Smooth muscle cell of the brain vasculature (primary cell): ENCODE data around the gene EXOSC2.
"Not testable (repeated sequence)": the region's sequence is repeated elsewhere in the genome, so short reads cannot be mapped to it uniquely, and the experiment has no call there.

Experiments
- DNase-seq: peaks from one replicate; pipeline ENCODE4 v3.0.0-alpha.2; 2012; ENCODE audit warnings: low read depth, low spot score

Gene EXOSC2

DNA sequence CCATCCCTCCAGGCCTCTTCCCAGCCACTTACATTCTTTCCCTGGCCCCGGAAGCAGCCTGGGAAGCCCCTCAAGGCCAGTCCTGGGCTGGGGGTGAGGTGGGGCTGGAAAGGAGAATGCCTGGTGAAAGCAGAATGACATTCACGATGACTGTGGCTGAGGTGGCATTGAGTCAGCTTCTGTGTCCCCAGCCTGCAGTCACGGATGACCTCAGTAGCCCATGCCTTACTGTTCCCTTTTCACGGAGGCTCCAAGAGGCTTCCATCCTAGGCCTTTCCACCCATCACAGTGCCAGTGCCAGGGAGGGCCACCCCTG is 26.5 kb upstream of the EXOSC2 start:
- DNase-seq, result no peak

DNA sequence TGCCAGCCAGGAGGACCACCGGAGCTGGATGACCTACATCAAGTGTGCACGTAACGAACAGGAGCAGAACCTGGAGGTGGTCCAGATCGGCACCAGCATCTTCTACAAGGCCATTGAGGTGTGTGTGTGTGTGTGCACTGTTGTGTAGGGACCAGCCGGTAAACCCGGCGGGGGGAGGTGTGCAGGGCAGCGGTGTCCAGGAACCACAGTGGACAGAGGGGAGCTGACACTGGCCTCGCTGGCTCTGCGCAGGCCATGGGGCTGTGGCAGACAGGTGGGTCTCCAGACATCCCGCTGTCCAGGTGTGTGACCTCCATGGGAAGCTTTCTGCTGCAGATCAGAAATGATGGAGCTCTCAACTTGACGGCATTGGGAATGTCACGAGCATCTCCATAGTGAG is 25.4 kb upstream of the EXOSC2 start:
- DNase-seq, result no peak

DNA sequence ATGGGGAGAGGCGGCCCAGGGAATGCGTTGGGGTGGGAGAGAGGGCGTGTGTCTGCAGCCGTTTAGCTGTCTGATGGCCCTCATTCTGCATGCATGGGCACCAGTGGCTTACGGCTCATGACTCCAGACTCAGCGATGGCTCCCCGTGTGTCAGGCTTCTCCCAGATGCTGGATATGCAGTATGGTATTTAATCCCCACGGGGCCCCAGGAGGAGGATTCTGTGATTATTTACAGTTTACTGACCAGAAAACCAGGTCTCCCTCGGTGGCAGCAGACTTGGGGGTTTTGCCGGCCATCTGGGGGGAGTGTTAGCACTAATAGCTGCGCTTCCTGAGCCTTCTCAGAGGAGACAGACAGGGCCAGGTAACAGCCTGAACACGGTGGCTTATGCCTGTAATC is 24.9 kb upstream of the EXOSC2 start:
- DNase-seq, result no peak

DNA sequence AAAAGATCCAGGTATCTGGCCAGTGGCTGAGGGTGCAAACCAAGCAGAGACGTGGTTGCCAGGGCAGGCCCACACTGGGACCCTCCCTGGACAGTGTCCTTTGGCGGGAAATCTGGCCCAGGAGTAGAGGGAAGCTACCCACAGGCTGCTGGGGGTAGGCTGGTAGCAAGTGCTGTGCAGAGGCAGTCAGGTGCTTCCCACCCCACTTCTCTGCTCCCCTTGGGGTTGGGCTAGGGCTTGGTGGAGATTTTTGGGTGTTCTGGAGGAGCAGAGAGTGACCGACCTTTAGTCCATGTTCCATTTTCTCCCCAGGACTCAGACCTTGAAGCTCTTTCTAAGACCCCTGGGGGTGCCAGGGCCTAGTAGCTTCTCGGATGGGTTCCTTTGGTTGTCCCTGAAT is 23.6 kb upstream of the EXOSC2 start:
- DNase-seq, result no peak

DNA sequence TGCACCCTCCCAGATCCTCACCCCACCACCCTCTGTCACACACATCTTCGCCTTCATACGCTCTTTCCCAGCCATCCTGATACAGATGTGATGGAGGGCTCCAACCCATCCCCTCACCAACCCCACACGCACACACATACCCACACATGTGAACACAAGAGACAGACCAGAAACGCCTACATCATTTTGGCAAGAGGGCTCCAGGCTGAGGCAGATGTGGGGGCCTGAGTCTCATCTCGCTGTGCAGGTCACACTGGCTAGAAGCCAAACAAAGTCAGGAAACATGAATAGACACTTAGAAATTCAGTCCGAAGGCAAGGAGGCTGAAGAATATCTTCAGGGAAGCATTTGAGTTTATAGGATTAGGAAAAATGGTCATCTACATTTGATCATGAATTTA is 22.9 kb upstream of the EXOSC2 start:
- no peak for DNase-seq

DNA sequence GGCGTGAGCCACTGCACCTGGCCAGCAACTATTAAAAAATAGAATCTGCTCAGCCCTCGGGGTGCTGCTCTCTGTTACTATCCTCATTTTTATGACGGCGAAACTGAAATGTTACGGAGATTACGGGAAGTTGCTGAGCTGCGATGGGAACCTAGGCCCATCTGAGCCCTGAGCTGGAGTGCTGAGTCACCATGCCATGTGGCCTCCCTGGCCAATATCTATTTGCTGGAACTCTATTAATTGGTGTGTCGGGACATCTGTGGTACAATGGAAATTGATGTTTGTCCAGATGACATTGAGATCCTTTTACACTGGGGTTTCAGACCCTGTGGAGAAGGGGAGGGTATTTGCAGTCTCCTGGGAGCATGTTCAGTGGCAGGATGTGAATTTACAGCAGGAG is 21.1 kb upstream of the EXOSC2 start:
- no peak for DNase-seq

DNA sequence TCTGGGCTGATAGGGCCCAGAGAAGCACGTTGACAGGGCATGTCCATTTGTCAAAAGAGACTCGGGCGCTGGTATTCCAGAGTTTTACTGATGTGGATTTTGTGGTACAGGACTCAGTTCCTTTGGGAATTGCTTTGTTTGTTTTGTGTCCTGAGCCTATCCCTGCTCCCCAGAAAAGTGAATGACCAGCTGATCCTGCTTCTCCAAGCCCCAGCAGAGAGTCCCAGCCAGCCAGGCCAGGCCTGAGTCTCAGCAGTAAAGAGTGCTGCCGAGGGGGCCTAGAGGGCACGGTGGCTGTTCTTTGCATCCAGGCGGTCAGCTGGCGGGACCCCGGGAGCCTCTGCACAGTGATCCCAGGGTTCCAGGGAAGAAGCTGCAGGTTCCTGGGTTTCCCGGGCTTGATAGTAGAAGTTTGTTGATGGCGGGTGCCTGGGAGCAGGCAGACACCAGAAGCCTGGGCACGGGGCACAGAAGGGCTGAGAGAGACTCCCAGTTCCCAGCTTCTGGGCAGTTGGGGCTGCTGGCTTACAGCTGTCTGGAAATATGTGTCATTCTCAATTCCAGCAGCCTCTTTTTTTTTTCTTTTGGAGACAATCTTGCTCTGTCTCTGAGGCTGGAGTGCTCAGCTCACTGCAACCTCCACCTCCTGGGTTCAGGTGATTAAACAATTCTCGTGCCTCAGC is 20.5 kb upstream of the EXOSC2 start:
- DNase-seq, result no peak

DNA sequence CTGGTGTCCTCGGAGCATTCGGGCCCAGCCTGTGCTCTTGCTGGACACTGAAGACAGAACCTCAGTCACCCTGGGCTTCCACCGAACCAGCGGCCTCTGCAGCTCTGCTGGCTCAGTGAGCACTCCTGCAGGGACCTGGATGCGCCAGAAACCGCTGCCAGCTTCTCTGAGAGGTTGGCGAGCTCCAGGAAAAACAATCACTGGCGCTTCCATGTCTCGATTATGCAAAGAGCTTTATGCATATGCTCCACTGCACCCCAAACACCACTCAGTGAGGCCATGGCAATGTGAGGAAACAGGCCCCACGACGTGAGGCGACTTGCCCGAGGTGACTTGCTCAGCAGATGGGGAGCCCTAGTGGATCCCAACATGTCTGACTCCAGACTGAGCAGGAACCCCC is 18.2 kb upstream of the EXOSC2 start:
- DNase-seq, result no peak

DNA sequence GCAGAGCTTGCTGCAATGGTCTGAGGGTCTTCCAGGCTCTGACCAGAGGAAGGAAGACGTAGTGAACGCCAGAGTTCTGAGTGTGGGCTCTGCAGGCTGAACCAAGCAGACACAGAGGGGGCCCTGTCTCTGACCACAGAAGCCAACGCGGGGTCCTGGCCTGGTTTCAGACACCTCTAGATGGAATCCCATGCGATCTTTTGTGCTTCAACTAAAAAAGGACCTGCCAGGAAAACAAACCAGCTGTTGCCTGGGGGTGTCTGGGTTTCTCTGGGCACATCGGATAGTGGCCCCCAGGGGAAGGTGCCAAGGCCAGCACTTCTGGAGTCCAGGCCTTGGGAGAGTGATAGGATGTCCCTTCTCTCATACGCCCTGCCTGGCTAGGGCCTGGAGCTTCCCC is 16.3 kb upstream of the EXOSC2 start:
- no peak for DNase-seq

DNA sequence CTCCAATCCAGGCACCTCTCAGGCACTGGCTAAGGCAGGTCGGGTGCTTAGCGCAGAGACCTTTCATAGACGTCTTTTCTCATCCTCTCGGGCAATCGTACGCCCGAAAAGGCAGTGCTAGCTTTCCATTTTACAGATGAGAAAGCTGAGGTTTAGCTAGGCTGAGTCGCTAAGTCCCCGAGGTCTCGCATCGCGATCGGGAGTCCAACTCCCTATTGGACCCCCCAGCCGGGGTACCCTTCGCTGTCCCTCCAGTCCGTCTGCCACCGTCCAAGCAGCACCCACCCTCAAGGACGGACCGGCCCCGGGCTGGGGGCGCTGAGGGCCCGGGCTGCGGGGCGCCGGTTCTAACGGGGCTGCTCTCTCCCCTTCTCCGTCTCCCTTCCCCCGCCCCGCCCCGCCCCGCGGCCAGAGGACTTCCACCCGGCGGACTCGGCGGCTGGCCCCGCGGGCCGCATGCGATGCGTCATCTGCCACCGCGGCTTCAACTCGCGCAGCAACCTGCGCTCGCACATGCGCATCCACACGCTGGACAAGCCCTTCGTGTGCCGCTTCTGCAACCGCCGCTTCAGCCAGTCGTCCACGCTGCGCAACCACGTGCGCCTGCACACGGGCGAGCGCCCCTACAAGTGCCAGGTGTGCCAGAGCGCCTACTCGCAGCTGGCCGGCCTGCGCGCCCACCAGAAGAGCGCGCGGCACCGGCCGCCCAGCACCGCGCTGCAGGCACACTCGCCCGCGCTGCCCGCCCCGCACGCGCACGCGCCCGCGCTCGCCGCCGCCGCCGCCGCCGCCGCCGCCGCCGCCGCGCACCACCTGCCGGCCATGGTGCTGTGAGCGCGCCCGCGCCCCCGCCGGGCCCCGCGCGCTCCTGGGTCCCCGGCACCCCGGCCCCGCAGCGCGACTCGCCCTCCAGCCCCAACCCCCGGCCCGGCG is 12.5 kb upstream of the EXOSC2 start:
- no peak for DNase-seq

DNA sequence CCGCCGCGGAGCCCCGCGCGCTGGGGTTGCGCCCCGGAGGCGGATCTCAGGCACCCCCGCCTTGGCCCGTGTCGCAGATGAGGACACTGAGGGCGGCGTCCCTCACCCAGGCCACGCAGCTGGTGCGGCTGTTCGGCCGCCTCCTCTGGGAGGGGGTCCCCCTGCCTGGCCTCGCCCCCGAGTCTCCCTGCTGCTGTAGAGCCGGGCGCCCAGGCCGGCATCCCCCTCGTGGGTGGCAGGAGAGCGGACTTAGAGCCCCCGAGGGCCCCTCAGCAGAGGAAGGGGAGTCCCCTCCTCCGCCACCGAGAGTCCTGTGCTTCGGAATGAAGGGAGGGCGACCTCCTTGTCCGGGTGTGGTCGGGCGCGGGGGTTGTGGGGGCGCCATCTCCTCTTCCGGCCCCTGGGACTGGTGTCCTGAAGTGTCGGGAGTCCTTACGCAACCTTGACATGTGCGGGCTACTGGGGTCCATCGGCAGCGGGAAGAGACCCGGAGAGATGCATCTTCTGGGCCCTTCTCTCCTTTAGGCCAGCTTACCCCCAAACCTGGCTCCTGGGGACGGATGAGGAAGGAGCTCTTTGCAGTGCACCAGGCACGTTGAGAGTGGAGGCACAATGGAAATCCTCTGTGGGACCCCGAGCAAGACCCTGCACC is 11.7 kb upstream of the EXOSC2 start:
- no peak for DNase-seq

DNA sequence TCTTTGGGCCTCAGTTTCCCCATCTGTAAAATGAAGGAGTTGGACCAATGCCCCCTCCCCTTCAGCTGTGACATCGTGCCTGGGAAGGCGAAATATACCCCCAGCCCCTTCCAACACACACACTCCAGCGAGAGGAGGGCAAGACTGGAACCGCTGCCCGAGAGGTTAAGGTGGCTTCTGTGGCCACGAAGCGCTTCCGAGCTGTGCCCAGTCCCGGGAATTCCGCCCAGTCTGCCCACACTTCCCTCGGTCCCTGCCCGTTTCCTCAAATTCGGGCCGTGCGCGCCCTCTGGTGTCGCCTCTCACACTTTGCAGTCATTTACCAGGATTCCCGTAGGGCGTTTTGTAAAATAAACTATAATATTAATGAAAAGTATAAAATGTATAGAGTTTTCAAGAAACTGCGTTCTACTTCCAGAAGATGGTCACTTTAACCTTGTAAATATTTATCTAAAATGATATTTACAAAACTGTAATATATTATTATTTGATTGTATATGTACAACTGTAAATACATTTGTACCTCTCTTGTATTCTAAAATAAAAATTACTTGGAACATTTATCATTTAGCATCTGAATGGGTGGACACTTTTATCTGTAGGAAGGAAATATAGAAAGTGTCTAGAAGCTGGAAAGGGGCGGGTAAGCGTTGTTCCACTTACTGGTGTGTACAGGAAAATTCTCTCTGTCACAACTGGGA is 11.0 kb upstream of the EXOSC2 start:
- DNase-seq, result no peak

DNA sequence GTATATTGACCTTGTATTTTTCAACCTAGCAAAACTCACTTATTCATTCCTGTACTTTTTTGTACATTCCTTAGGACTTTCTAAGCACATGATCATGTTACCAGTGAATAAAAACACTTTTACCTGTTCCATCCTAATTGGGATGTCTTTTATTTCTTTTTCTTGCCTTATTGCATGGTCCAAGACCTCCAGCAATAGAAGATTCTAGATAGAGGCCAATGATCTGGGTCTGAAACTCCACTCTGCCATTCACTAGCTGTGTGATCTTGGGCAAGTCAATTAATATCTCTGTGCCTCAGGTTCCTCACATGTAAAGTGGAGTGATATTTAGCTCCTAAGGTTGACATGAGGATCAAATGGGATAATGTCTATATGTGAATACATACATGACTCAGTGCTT is 8.5 kb upstream of the EXOSC2 start:
- DNase-seq, result no peak

DNA sequence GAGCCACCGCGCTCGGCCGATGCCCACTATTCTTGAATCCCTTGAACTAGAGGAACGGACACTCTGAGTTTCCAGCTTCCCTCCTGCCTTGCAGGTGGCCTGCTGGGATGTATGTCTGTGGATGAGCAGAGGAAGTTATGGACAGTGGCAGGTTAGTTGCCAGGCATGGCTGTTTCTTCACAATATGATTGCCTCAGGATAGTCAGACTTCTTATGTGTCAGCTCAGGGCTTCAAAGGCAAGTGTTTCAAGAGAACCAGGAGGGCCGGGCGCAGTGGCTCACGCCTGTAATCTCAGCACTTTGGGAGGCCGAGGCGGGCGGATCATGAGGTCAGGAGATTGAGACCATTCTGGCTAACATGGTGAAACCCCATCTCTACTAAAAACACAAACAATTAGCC is 7.6 kb upstream of the EXOSC2 start:
- not testable (repeated sequence) for DNase-seq

DNA sequence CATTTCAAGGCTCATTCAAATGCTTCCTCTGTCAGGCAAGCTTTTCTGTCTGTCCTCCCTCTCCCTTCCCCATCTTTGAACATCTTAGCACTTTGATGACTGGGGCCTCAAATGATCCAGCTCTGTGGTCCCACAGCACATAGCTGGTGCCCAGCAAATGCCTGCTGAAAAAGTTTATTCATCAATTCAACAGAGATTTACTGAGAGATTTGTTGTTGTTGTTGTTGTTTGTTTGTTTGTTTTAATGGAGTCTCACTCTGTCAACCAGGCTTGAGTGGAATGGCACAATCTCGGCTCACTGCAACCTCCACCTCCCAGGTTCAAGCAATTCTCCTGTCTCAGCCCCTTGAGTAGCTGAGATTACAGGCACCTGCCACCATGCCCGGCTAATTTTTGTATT is 6.0 kb upstream of the EXOSC2 start:
- DNase-seq, result no peak

DNA sequence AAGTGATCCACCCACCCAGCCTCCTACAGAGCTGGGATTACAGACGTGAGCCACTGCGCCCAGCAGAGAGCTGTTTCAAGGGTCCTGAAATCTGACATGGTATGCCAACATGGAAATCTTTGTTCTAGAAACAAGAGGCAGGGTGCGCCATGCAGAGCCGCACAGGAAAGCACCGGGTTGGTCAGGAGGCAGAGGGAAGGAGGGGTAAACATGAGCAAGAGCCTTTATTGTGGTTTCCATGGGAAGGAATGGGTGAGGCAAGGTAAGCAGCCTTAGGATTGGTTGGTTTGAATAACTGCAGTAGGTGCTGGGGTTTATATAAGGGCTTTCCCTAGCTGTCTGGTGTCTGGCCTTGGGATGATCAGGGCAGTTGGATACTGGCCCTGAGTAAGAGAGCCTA is 5.5 kb upstream of the EXOSC2 start:
- no peak for DNase-seq

DNA sequence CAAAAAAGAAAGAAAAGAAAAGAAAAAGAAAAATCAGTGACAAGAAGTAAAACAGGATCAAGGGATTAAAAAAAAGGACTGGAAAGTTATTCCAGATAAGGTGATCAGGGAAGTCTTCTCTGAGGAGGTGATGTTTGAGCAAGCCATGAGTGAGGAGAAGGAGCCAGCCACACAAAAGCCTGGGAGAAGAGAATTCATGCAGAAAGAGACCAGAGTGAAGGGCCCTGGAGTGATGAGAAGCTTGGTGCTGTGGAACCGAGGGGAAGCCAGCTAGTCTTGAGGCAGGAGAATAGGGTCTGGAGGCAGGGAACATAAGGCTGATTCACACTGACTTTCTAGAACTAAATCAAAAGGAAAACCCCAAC is 4.0 kb upstream of the EXOSC2 start:
- no peak for DNase-seq

DNA sequence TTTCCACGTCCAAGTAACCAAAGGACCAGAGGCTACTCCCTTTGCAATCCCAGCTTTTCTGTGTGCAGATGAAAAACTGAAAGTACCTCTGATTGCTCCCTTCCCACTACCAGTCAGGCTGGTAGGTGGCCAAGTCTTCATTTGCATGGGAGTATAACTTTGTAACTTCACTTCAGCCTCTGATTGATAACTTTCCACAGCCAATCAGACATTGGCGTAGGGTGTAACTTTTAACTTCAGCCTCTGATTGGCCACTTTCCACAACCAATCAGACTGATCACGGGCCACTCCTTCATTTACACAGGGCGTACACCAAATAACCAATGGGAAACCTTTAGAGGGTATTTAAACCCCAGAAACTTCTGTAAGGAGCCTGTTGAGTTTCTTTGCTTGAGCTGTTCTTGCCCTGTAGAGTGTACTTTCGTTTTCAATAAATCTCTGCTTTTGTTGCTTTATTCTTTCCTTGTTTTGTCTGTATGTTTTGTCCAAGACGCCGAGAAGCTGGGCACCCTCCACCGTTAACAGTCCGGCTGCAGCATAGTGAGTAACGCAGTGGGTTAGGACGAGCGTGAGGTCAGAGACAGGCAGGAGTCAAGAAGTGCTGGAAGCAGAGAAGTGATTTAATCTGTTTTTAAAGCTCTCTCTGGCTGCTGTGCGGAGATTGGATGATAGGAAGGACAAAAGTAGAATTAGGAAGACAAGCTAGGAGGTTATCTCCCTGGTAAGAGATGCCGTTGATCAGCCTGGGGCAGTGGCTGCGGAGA is 3.5 kb upstream of the EXOSC2 start:
- DNase-seq, result no peak

DNA sequence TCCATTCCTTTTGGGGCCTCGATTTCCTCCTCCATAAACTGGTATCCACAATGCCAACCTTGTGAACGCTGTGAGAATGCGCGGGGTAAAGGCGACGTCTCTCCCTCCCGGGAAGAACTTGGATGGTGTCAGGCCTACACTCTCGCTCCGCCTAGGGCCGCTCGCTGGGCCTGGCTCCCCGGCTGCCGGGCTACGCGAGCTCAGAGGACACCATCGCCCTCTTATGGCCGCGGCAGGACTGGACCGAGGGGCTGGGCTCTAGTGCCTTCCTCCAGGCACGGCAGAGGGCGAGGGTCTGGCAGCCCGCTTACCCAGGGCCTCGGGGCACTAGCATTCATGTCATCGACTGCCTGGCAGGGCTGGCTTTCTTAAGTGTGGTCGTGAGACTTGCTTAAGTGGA is 1.3 kb upstream of the EXOSC2 start:
- no peak for DNase-seq

DNA sequence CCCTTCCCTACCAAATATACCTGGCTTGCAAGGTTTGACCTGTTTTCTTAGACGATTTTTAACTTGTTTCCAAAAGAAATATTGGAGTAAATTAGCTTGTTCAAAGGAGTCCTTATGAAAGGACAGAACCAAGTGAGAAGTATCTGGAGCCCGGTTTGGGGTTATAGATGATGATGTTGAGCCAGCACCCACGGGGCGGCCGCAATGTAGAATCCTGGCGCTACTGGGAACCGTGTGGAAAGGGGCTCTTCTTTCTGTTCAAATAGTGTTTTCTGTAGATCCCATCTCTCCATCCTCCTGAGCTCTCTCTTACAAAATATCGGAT is 517 bp upstream of the EXOSC2 start:
- no peak for DNase-seq

DNA sequence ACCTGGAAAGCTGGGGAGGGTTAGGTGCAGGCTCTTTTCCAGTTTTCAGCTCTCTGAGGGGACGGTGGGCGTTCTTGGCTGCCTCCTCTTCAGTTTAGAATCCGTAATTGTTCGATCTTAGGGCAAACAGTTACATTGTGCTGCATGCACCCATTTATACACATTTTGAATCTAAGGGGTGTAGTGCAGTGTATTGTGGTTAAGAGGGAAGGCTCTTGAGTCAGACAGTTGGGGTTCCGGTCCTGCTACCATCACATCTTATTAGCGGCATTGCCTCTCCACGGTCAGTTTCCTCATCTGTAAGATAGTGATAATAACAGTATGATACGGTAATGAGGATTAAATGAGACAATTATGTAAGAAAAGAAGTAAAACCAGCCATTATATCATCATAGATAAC is 625 bp downstream of the EXOSC2 start:
- DNase-seq, result no peak

DNA sequence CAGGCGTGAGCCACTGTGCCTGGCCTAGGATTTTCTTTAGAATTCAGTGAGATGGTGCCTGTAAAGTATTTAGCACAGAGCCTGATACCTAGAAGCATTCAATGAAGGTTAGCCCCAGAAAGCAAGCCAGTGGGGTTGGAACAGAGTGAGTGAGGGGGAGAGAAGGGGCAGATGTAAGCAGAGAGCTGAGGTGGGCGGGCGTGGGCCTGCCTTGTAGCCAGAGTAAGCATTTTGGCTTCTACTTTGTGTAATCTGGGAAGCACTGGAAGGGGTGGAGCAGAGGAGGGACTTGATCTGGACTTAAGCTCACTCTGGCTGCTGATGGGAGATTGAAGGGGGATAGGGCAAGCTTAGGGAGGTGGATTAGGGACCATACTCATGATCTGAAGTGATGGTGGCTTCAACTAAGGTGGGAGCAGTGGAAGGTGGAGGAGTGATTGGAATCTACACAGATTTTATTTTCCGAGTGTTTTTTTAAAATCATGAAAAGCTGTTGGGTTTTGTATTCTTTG is 2.6 kb downstream of the EXOSC2 start:
- DNase-seq, result no peak
